Prostate gland (tissue), 2 donors: ENCODE measurements around the gene TP53BP2. TPM values are rescaled to one million over a fixed set of nuclear protein-coding genes. Genes with fewer than 3 reads are reported as not detected.
"Not testable (repeated sequence)": the region's sequence is repeated elsewhere in the genome, so short reads cannot be mapped to it uniquely, and the experiment has no call there.

Source experiments
- DNase-seq: peaks from one replicate; pipeline ENCODE4 v3.0.0-alpha.2; 2019; ENCODE audit warnings: low spot score
- H3K27ac ChIP-seq, 2 donors: fragments of 200-600 bp; sonication (generic); 2 replicates each; pipeline ENCODE4 v1.5.1; 2017 to 2019
- H3K27me3 ChIP-seq: fragments of 200-600 bp; sonication (generic); replicated peaks from 2 replicates; pipeline ENCODE4 v1.5.1; 2019; ENCODE audit not compliant: insufficient read depth
- H3K36me3 ChIP-seq, 2 donors: fragments of 200-600 bp; sonication (generic); 1 replicate in 1 of 2; 2 replicates in 1 of 2; pipeline versions ENCODE4 v1.5.1 to v1.8.1; 2017 to 2019
- H3K4me1 ChIP-seq: fragments of 200-600 bp; sonication (generic); replicated peaks from 2 replicates; pipeline ENCODE4 v1.5.1; 2019
- H3K4me3 ChIP-seq, 2 donors: fragments of 200-600 bp; sonication (generic); 2 replicates each; pipeline ENCODE4 v1.5.1; 2017 to 2019
- H3K9me3 ChIP-seq: fragments of 200-600 bp; sonication (generic); 2 replicates; pipeline ENCODE4 v1.5.1; 2017
- POLR2A ChIP-seq: fragments of 450-650 bp; IDR thresholded peaks from one replicate; pipeline ENCODE4 v1.6.1; 2016; ENCODE audit warnings: antibody characterized with exemption, mild to moderate bottlenecking
- POLR2AphosphoS5 ChIP-seq: sonication (generic); formaldehyde crosslinking; IDR thresholded peaks from one replicate; pipeline ENCODE4 v1.6.1; 2017; ENCODE audit warnings: antibody characterized with exemption
- WGBS: methylation state at CpG from one replicate; pipeline ENCODE4 v1.1.5; 2018; 5-methylcytosine and 5-hydroxymethylcytosine counted together
- intact Hi-C: fragments of 100-400 bp; cut with DNase I; formaldehyde crosslinking; loops from one replicate; pipeline ENCODE4 v1.14.2; 2022
- total RNA-seq, 2 donors: library from RNA; depleted of rRNA; stranded (reverse); fragments of >200 nt; gene quantifications; one replicate each; pipeline ENCODE4 v1.1.0, GENCODE V29; 2016
- TF ChIP-seq, protein P1 (sequence below), 4 experiments: fragments of 200-600 bp in 2 of 4; fragments of 450-650 bp in 2 of 4; sonication (generic) in 2 of 4; IDR thresholded peaks; 1 replicate in 3 of 4; 2 replicates in 1 of 4; pipeline ENCODE4 v1.5.1; 2016 to 2019; ENCODE audit warnings: antibody characterized with exemption in 4 of 4, mild to moderate bottlenecking in 2 of 4, moderate library complexity in 2 of 4

Gene TP53BP2
- total RNA-seq, 2 donors from 2014 or later: 28.0 to 103 TPM

DNA sequence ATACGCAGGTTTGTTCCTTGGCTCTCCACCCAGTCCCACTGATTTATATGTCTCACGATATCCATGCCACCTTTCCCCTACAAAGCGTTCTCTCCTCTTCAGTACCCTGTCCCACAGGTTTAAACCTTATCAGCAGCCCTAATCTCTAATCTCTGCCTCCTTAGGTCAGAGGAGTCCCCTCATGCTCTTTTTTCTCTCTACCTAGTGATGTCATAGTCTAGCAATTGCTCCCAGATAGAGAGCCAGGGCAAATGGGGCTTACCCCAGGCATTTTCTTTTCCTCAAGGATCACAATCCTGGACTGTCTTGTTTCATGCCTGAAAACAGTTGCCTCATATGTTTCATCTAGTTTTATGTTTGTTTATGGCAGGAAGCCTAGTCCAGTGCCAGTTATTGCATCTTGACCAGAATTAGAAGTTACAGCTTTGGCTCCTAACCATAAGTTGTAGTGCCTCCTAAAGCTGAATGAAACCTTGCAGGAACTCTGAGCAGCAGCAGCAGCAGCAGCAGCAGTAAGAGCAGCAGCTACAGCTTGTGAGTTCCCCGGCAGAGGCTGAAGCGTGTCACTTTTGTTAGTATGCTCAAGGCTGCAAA, 26.7 kb upstream of the TP53BP2 start:
- H3K9me3 ChIP-seq: no peaks in the 10 kb centered on the region
- 62% methylated on average over 5 of the region's 5 CpGs for WGBS
- no peak overlapping the region for H3K27ac ChIP-seq
- DNase-seq: no peak
- intact Hi-C loops: no loop called here
- H3K4me1 ChIP-seq: no peaks in the 10 kb centered on the region
- H3K27me3 ChIP-seq: no peaks in the 10 kb centered on the region
- H3K4me3 ChIP-seq: no peak overlapping the region
- H3K36me3 ChIP-seq: no peaks in the 10 kb centered on the region
- TF ChIP-seq, protein P1, sequence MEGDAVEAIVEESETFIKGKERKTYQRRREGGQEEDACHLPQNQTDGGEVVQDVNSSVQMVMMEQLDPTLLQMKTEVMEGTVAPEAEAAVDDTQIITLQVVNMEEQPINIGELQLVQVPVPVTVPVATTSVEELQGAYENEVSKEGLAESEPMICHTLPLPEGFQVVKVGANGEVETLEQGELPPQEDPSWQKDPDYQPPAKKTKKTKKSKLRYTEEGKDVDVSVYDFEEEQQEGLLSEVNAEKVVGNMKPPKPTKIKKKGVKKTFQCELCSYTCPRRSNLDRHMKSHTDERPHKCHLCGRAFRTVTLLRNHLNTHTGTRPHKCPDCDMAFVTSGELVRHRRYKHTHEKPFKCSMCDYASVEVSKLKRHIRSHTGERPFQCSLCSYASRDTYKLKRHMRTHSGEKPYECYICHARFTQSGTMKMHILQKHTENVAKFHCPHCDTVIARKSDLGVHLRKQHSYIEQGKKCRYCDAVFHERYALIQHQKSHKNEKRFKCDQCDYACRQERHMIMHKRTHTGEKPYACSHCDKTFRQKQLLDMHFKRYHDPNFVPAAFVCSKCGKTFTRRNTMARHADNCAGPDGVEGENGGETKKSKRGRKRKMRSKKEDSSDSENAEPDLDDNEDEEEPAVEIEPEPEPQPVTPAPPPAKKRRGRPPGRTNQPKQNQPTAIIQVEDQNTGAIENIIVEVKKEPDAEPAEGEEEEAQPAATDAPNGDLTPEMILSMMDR (IDR thresholded peaks at IDR 0.05): no peak
- TF ChIP-seq POLR2A (no peak), POLR2AphosphoS5 (no peak)

DNA sequence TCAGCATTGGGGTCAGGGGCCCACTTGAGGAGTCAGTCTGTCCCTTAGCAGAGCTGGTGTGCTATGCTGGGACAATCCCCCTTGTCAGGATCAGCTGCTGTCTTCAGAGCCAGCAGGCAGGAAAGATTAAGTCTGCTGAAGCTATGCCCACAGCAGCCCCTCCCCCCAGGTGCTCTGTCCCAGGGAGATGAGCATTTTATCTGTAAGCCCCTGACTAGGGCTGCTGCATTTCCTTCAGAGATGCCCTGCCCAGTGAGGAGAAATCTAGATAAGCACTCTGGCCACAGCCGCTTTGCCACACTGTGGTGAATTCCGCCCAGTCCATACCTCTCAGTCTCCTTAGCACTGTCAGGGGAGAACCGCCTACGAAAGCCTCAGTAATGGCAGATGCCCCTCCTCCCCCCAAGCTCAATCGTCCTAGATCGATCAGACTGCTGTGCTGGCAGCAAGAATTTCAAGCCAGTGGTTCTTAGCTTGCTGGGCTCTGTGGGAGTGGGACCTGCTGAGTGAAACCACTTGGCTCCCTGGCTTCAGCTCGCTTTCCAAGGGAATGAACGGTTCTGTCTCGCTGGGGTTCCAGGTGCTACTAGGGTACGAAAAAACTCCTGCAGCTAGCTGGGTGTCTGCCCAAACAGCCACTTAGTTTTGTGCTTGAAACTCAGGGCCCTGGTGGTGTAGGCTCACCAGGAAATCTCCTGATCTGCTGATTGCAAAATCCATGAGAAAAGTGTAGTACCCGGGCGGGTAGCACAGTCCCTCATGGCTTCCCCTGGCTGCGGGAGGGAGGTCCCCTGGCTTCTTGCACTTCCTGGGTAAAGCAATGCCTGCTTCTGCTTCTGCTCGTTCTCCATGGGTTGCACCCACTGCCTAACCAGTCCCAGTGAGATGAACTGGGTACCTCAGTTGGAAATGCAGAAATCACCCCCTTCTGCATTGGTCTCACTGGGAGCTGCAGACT, 25.1 kb upstream of the TP53BP2 start:
- H3K4me3 ChIP-seq: no peak overlapping the region
- H3K4me1 ChIP-seq: no peaks in the 10 kb centered on the region
- H3K36me3 ChIP-seq: no peaks in the 10 kb centered on the region
- intact Hi-C loops: no loop called here
- 78% methylated on average over 14 of the region's 14 CpGs for WGBS
- DNase-seq: no peak
- no peak for TF ChIP-seq POLR2A
- no peak for TF ChIP-seq POLR2AphosphoS5
- TF ChIP-seq, protein P1 (IDR thresholded peaks at IDR 0.05): no peak
- no peak overlapping the region for H3K27ac ChIP-seq
- no peaks in the 10 kb centered on the region for H3K27me3 ChIP-seq
- no peaks in the 10 kb centered on the region for H3K9me3 ChIP-seq

DNA sequence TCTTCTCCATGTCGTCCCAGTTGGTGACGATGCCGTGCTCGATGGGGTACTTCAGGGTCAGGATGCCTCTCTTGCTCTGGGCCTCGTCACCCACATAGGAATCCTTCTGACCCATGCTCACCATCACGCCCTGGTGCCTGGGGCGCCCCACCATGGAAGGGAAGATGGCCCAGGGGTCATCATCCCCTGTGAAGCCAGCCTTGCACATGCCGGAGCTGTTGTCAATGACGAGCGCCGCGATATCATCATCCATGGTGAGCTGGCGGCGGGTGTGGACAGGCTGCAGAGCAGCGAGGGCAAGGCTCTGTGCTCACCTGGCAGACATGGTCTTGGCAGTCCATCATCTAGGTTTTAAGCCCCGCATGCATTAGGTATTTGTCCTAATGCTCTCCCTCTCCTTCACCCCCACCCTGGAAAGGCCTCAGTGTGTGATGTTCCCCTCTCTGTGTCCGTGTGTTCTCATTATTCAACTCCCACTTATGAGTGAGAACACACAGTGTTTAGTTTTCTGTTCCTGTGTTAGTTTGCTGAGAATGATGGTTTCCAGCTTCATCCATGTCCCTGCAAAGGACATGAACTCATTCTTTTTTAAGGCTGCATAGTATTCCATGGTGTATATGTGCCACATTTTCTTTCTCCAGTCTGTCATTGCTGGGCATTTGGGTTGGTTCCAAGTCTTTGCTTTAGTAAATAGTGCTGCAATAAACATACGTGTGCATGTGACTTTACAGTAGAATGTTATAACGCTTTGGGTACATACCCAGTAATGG, 19.0 kb upstream of the TP53BP2 start:
- H3K27me3 ChIP-seq, DNase-seq, H3K4me3 ChIP-seq, H3K9me3 ChIP-seq, H3K36me3 ChIP-seq, H3K27ac ChIP-seq, H3K4me1 ChIP-seq, intact Hi-C loops: not testable (repeated sequence)
- WGBS: 95% methylated on average over 19 of the region's 19 CpGs

DNA sequence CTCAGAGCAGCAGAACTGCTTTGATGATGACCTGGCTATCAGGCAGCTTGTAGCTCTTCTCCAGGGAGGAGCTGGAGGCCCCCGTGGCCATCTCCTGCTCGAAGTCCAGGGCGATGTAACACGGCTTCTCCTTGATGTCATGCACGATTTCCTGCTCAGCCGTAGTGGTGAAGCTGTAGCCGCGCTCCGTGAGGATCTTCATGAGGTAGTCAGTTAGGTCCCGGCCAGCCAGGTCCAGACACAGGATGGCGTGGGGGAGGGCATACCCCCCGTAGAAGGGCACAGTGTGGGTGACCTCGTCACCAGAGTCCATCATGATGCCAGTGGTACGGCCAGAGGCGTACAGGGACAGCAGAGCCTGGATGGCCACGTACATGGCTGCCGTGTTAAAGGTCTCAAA, 18.3 kb upstream of the TP53BP2 start:
- intact Hi-C loops: no loop called here
- no peaks in the 10 kb centered on the region for H3K9me3 ChIP-seq
- WGBS: 96% methylated on average over 16 of the region's 17 CpGs

More for the DNA sequence above, 18.3 kb upstream of the TP53BP2 start:
- TF ChIP-seq POLR2AphosphoS5: no peak
- TF ChIP-seq, protein P1 (IDR thresholded peaks at IDR 0.05): no peak
- TF ChIP-seq POLR2A: no peak
- Histone ChIP-seq H3K4me3 (no peak overlapping the region), H3K36me3 (no peaks in the 10 kb centered on the region), H3K4me1 (no peaks in the 10 kb centered on the region), H3K27ac (no peak overlapping the region), H3K27me3 (no peaks in the 10 kb centered on the region)
- no peak for DNase-seq
